H9 (cell line): Measurements from ENCODE around the gene ZNF791. TPM values are rescaled to one million over a fixed set of nuclear protein-coding genes. Genes with fewer than 3 reads are reported as not detected.

Experiments used
- DNase-seq: peaks from one replicate; pipeline ENCODE4 v3.0.0-alpha.2; 2017
- H2AFZ ChIP-seq: one replicate; pipeline ENCODE4 v1.6.1; 2013; ENCODE audit warnings: mild to moderate bottlenecking, low read length, control low read depth, moderate library complexity
- H2AK5ac ChIP-seq: 2 replicates; pipeline ENCODE4 v1.6.1; 2013; ENCODE audit warnings: low read length, control low read depth, mixed read lengths; ENCODE audit not compliant: insufficient read length
- H2BK120ac ChIP-seq: one replicate; pipeline ENCODE4 v1.6.1; 2013; ENCODE audit warnings: low read depth, mild to moderate bottlenecking, low read length, control low read depth, inconsistent platforms; ENCODE audit not compliant: poor library complexity, severe bottlenecking
- H2BK12ac ChIP-seq: 2 replicates; pipeline ENCODE4 v1.6.1; 2013; ENCODE audit warnings: low read length, control low read depth, mixed read lengths, low read depth; ENCODE audit not compliant: insufficient read length
- H2BK15ac ChIP-seq: 2 replicates; pipeline ENCODE4 v1.6.1; 2013; ENCODE audit warnings: low read depth, low read length, control low read depth
- H2BK20ac ChIP-seq: one replicate; pipeline ENCODE4 v1.6.1; 2013; ENCODE audit warnings: low read depth, mild to moderate bottlenecking, low read length, control low read depth, inconsistent platforms; ENCODE audit not compliant: poor library complexity, severe bottlenecking
- H2BK5ac ChIP-seq: 2 replicates; pipeline ENCODE4 v1.6.1; 2013; ENCODE audit warnings: low read length, control low read depth, mixed read lengths; ENCODE audit not compliant: insufficient read length
- H3K14ac ChIP-seq: 2 replicates; pipeline ENCODE4 v1.6.1; 2013; ENCODE audit warnings: low read length, control low read depth; ENCODE audit not compliant: insufficient read depth
- H3K18ac ChIP-seq: 2 replicates; pipeline ENCODE4 v1.6.1; 2013; ENCODE audit warnings: low read depth, mild to moderate bottlenecking, mixed read lengths, low read length, control low read depth; ENCODE audit not compliant: insufficient read length
- H3K23ac ChIP-seq: 2 replicates; pipeline ENCODE4 v1.6.1; 2013; ENCODE audit warnings: low read length, control low read depth, mixed read lengths, low read depth; ENCODE audit not compliant: insufficient read length
- H3K23me2 ChIP-seq: 2 replicates; pipeline ENCODE4 v1.6.1; 2013; ENCODE audit warnings: low read depth, mild to moderate bottlenecking, mixed read lengths, low read length, control low read depth; ENCODE audit not compliant: insufficient read length, poor library complexity, severe bottlenecking
- H3K27ac ChIP-seq: 2 replicates; pipeline ENCODE4 v1.5.1; 2013; ENCODE audit warnings: low read length, control low read depth, mixed read lengths, low read depth; ENCODE audit not compliant: insufficient read length
- H3K27me3 ChIP-seq: 2 replicates; pipeline ENCODE4 v1.6.1; 2013; ENCODE audit warnings: low read length, control low read depth, inconsistent platforms; ENCODE audit not compliant: insufficient read depth
- H3K4ac ChIP-seq: 2 replicates; pipeline ENCODE4 v1.6.1; 2013; ENCODE audit warnings: low read depth, mild to moderate bottlenecking, control low read depth, inconsistent platforms, low read length, moderate library complexity
- H3K4me1 ChIP-seq: 2 replicates; pipeline ENCODE4 v1.6.1; 2013; ENCODE audit warnings: low read length, control low read depth, inconsistent platforms; ENCODE audit not compliant: insufficient read depth
- H3K4me2 ChIP-seq: 2 replicates; pipeline ENCODE4 v1.6.1; 2013; ENCODE audit warnings: low read length, control low read depth, mixed read lengths; ENCODE audit not compliant: insufficient read length, insufficient read depth
- H3K56ac ChIP-seq: 2 replicates; pipeline ENCODE4 v1.6.1; 2013; ENCODE audit warnings: low read depth, mild to moderate bottlenecking, mixed read lengths, low read length, control low read depth; ENCODE audit not compliant: insufficient read length
- H3K79me1 ChIP-seq: 2 replicates; pipeline ENCODE4 v1.6.1; 2013; ENCODE audit warnings: low read depth, mild to moderate bottlenecking, moderate library complexity, low read length, control low read depth, inconsistent platforms; ENCODE audit not compliant: insufficient read depth, poor library complexity, severe bottlenecking
- H3K79me2 ChIP-seq: 2 replicates; pipeline ENCODE4 v1.6.1; 2013; ENCODE audit warnings: low read length, control low read depth, inconsistent platforms; ENCODE audit not compliant: insufficient read depth
- H3K9ac ChIP-seq: 2 replicates; pipeline ENCODE4 v1.6.1; 2013; ENCODE audit warnings: low read length, control low read depth, mixed read lengths; ENCODE audit not compliant: insufficient read length; ENCODE audit errors: extremely low read depth
- H3K9me3 ChIP-seq: one replicate; pipeline ENCODE4 v1.6.1; 2013; ENCODE audit warnings: low read depth, low read length, inconsistent platforms; ENCODE audit not compliant: control insufficient read depth
- H3T11ph ChIP-seq: one replicate; pipeline ENCODE4 v1.6.1; 2013; ENCODE audit warnings: mild to moderate bottlenecking, low read length, control low read depth, inconsistent platforms
- H4K20me1 ChIP-seq: one replicate; pipeline ENCODE4 v1.6.1; 2013; ENCODE audit not compliant: control insufficient read depth, insufficient read length, insufficient read depth
- H4K5ac ChIP-seq: 2 replicates; pipeline ENCODE4 v1.6.1; 2013; ENCODE audit warnings: low read depth, mild to moderate bottlenecking, mixed read lengths, low read length, control low read depth; ENCODE audit not compliant: insufficient read length
- H4K8ac ChIP-seq: replicated peaks from 2 replicates; pipeline ENCODE4 v1.6.1; 2013; ENCODE audit warnings: low read length, control low read depth, mixed read lengths, low read depth; ENCODE audit not compliant: insufficient read length
- H4K91ac ChIP-seq: 2 replicates; pipeline ENCODE4 v1.6.1; 2013; ENCODE audit warnings: low read depth, mild to moderate bottlenecking, moderate library complexity, mixed read lengths, low read length, control low read depth; ENCODE audit not compliant: insufficient read length
- H3K27ac Mint-ChIP-seq, 3 experiments: 2 replicates in 2 of 3; 3 replicates in 1 of 3; pipeline ENCODE4 v1.8.0; 2020 to 2021; ENCODE audit warnings: mixed read lengths in 3 of 3, mild to moderate bottlenecking in 1 of 3, moderate library complexity in 1 of 3
- H3K27me3 Mint-ChIP-seq: 2 replicates; pipeline ENCODE4 v1.8.0; 2021; ENCODE audit warnings: low read depth, mild to moderate bottlenecking, moderate library complexity, mixed read lengths
- H3K36me3 Mint-ChIP-seq, 3 experiments: 2 replicates in 2 of 3; 3 replicates in 1 of 3; pipeline ENCODE4 v1.8.0; 2020 to 2021; ENCODE audit warnings: low read depth in 3 of 3, mixed read lengths in 3 of 3; ENCODE audit not compliant: insufficient read depth in 1 of 3
- H3K4me1 Mint-ChIP-seq, 2 experiments: 2 replicates each; pipeline ENCODE4 v1.8.0; 2020; ENCODE audit warnings: mixed read lengths in 2 of 2
- H3K4me3 Mint-ChIP-seq, 2 experiments: 2 replicates in 1 of 2; 3 replicates in 1 of 2; pipeline ENCODE4 v1.8.0; 2020 to 2021; ENCODE audit warnings: mild to moderate bottlenecking in 2 of 2, mixed read lengths in 2 of 2, moderate library complexity in 1 of 2
- H3K9me3 Mint-ChIP-seq, 2 experiments: 2 replicates in 1 of 2; 3 replicates in 1 of 2; pipeline ENCODE4 v1.8.0; 2020; ENCODE audit warnings: mild to moderate bottlenecking in 2 of 2, mixed read lengths in 2 of 2, moderate library complexity in 1 of 2
- CTCF ChIP-seq: fragments of 200-600 bp; sonication (generic); conservative IDR thresholded peaks from 3 replicates; pipeline ENCODE4 v1.8.0; 2021; ENCODE audit warnings: antibody characterized with exemption, mild to moderate bottlenecking
- WGBS: extraction: QIAGEN DNeasy Blood & Tissue Kit; methylation state at CpG from one replicate; pipeline ENCODE4 v1.1.7; 2013; ENCODE audit warnings: missing lambda C conversion rate, low lambda C conversion rate, mixed read lengths; ENCODE audit not compliant: insufficient read length; ENCODE audit errors: extremely low coverage; 5-methylcytosine and 5-hydroxymethylcytosine counted together
- total RNA-seq: library from RNA; stranded (reverse); gene quantifications from 2 replicates; pipeline ENCODE4 v1.2.1, GENCODE V29; 2021

The ZNF791 gene
- total RNA-seq, 1 experiment from 2014 or later, result 20.2 TPM

- H3K79me2 ChIP-seq, result no peaks in the 10 kb centered on the region
- H3K18ac ChIP-seq, result no peak overlapping the region
- no peak overlapping the region for H3K4me2 ChIP-seq
- H3K9me3 ChIP-seq, result no peaks in the 10 kb centered on the region
- no peak overlapping the region for H2AK5ac ChIP-seq
- TF ChIP-seq CTCF, result no peak
- H3K9me3 Mint-ChIP-seq, result peaks cover 3 to 4% of the 10 kb centered on the region in 2 experiments; a peak in 4 of 5 replicates
- H4K8ac ChIP-seq, result no peak overlapping the region
- H3K36me3 Mint-ChIP-seq, result peaks cover 0 to 2% (median 2%) of the 10 kb centered on the region in 3 experiments; a peak in 1 of 7 replicates
- no peak overlapping the region for H3T11ph ChIP-seq
- H2BK120ac ChIP-seq, result no peak overlapping the region
- no peak overlapping the region for H3K27ac ChIP-seq
- H3K23ac ChIP-seq, result no peak overlapping the region
- H4K5ac ChIP-seq, result no peak overlapping the region
- no peak overlapping the region for H3K4me3 Mint-ChIP-seq
- peaks cover 11% of the 10 kb centered on the region for H3K27me3 Mint-ChIP-seq
- no peak overlapping the region for H3K4ac ChIP-seq
- H2BK12ac ChIP-seq, result no peak overlapping the region
- no CpG with 5 or more reads among the region's 22 CpGs for WGBS
- no peak overlapping the region for H2BK15ac ChIP-seq
- no peaks in the 10 kb centered on the region for H4K20me1 ChIP-seq
- H3K9ac ChIP-seq, result no peak overlapping the region
- peaks cover 4% of the 10 kb centered on the region for H3K23me2 ChIP-seq
- H3K56ac ChIP-seq, result no peak overlapping the region
- no peaks in the 10 kb centered on the region for H3K79me1 ChIP-seq
- H2BK5ac ChIP-seq, result no peak overlapping the region
- no peaks in the 10 kb centered on the region for H3K4me1 ChIP-seq
- no peak for DNase-seq
- no peaks in the 10 kb centered on the region for H3K27me3 ChIP-seq
- no peak overlapping the region for H2BK20ac ChIP-seq
- H3K27ac Mint-ChIP-seq, result no peak overlapping the region
- no peak overlapping the region for H2AFZ ChIP-seq
- H3K4me1 Mint-ChIP-seq, result peaks cover 2 to 3% of the 10 kb centered on the region in 2 experiments; a peak in 1 of 4 replicates
- H3K14ac ChIP-seq, result no peak overlapping the region
- H4K91ac ChIP-seq, result no peak overlapping the region
Observed at GRCh38 chr19:12638611-12639182, 28.0 kb downstream of the ZNF791 start.
